ENCODE data around the gene PDHA1. TPM values are rescaled to one million over a fixed set of nuclear protein-coding genes. Genes with fewer than 3 reads are reported as not detected.

Gene PDHA1
- total and polyA plus RNA-seq, 2 of the 4 experiments (the other 2 are of a cell fraction) = 53.9 to 141 TPM

DNA sequence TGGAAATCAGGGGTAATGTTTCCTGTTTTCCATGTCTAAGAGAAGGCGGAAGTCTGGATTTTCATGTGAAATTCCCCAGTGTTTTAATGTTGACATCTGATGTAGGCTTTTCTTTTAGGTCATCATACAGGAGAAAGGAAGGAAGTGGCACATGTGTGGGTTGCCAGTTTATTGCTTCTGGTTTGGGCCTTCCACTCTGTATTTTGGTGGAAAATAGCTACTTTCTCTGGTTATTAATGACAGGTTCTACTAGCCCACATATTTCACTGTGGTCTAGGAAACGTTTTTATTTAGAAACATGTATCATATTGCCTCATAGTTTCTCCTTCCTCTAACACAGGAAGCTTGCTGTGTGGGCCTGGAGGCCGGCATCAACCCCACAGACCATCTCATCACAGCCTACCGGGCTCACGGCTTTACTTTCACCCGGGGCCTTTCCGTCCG, 7.2 kb downstream of the PDHA1 start:
- CTCF ChIA-PET = no interaction called here
- H2BK120ac ChIP-seq (ENCODE audit: low read depth, low read length) = no peak overlapping the region
- ATAC-seq (ENCODE audit: low read depth) = no peak

More for the DNA sequence above, 7.2 kb downstream of the PDHA1 start:
- Histone ChIP-seq H2BK20ac (ENCODE audit: low read depth, low read length) (no peak overlapping the region), H3K4me1 (ENCODE audit: control insufficient read depth, insufficient read depth, low read length) (no peaks in the 10 kb centered on the region), H3K23ac (ENCODE audit: low read depth, low read length) (no peak overlapping the region), H3K4me3 (ENCODE audit: insufficient read depth, low read depth, low read length) (no peak overlapping the region), H4K5ac (ENCODE audit: low read depth, low read length) (no peak overlapping the region), H4K91ac (ENCODE audit: insufficient read depth, low read depth, low read length) (no peak overlapping the region), H3K18ac (ENCODE audit: low read depth, low read length) (no peak overlapping the region), H4K8ac (ENCODE audit: low read depth in 2 of 2, low read length in 2 of 2) (no peak overlapping the region), H3K56ac (ENCODE audit: extremely low read depth, insufficient read depth, low read length) (no peak overlapping the region), H2AK9ac (replicated peaks; ENCODE audit: low read depth, low read length, poor library complexity) (no peak overlapping the region), H3K27ac (ENCODE audit: insufficient read depth, low read length) (no peak overlapping the region), H3K4ac (ENCODE audit: low read depth, low read length) (no peak overlapping the region), H4K20me1 (ENCODE audit: insufficient read depth, low read length) (peaks cover 3% of the 10 kb centered on the region; the same call in 1 of the 2 replicates), H3K79me1 (ENCODE audit: low read depth in 1 of 2, low read length in 2 of 2) (no peaks in the 10 kb centered on the region; a peak in 1 of 4 replicates), H3K4me2 (ENCODE audit: low read depth, low read length) (no peak overlapping the region), H3K9me3 (ENCODE audit: control insufficient read depth, insufficient read depth, low read length) (no peaks in the 10 kb centered on the region), H3K14ac (replicated peaks; ENCODE audit: low read depth, low read length) (no peak overlapping the region), H2BK15ac (ENCODE audit: low read depth, low read length) (no peak overlapping the region), H3K27me3 (ENCODE audit: control insufficient read depth, insufficient read depth, low read length) (no peaks in the 10 kb centered on the region), H2AFZ (replicated peaks; ENCODE audit: low read length, poor library complexity) (no peak overlapping the region), H2AK5ac (ENCODE audit: low read depth, low read length) (no peak overlapping the region), H3K9ac (ENCODE audit: low read depth, low read length) (no peak overlapping the region), H2BK5ac (ENCODE audit: low read depth, low read length, poor library complexity, severe bottlenecking) (no peak overlapping the region), H3K36me3 (ENCODE audit: control insufficient read depth, insufficient read depth, low read length) (peaks cover 21% of the 10 kb centered on the region), H3K9me1 (ENCODE audit: insufficient read depth, low read length) (no peaks in the 10 kb centered on the region)
- no TSS peak for BruUV-seq (replicated peaks)
- POLR2A ChIA-PET (ENCODE audit: unreplicated experiment) = no interaction called here
- intact Hi-C loops (cut with micrococcal nuclease) = no loop called here
- dilution Hi-C loops (cut with HindIII; ENCODE audit: low sequenced_read_pairs, unreplicated experiment) = no loop called here
- in situ Hi-C loops (cut with MboI; ENCODE audit: low sequenced_read_pairs) = loop anchor here (25.0 kb wide), 2 partner anchors 436 to 636 kb away; partner anchors contain the start of gene BCLAF3
- no CpG with 5 or more reads among the region's 8 CpGs for WGBS, 2 experiments (ENCODE audit: extremely low coverage in 2 of 2, insufficient read length in 1 of 2)
- DNase-seq = no peak
- TF ChIP-seq MXI1 (IDR thresholded peaks at IDR 0.05; ENCODE audit: borderline replicate concordance, low read depth, low read length) = no peak
- TF ChIP-seq, protein P1, sequence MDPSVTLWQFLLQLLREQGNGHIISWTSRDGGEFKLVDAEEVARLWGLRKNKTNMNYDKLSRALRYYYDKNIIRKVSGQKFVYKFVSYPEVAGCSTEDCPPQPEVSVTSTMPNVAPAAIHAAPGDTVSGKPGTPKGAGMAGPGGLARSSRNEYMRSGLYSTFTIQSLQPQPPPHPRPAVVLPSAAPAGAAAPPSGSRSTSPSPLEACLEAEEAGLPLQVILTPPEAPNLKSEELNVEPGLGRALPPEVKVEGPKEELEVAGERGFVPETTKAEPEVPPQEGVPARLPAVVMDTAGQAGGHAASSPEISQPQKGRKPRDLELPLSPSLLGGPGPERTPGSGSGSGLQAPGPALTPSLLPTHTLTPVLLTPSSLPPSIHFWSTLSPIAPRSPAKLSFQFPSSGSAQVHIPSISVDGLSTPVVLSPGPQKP (IDR thresholded peaks at IDR 0.05; ENCODE audit: borderline replicate concordance, low read depth, low read length) = no peak
- TF ChIP-seq FOS (IDR thresholded peaks at IDR 0.05; ENCODE audit: low read depth, low read length) = no peak
- TF ChIP-seq MAFK (IDR thresholded peaks at IDR 0.05; ENCODE audit: low read depth, low read length) = no peak
- no peak for TF ChIP-seq CEBPB (IDR thresholded peaks at IDR 0.05; ENCODE audit: low read depth, low read length)
- TF ChIP-seq POLR2A (IDR thresholded peaks at IDR 0.05; ENCODE audit: low read depth, low read length) = no peak
- TF ChIP-seq, protein P2, sequence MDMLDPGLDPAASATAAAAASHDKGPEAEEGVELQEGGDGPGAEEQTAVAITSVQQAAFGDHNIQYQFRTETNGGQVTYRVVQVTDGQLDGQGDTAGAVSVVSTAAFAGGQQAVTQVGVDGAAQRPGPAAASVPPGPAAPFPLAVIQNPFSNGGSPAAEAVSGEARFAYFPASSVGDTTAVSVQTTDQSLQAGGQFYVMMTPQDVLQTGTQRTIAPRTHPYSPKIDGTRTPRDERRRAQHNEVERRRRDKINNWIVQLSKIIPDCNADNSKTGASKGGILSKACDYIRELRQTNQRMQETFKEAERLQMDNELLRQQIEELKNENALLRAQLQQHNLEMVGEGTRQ (IDR thresholded peaks at IDR 0.05; ENCODE audit: low read depth, low read length) = no peak
- no peak for TF ChIP-seq MAZ (IDR thresholded peaks at IDR 0.05; ENCODE audit: borderline replicate concordance, low read depth, low read length)
- TF ChIP-seq BHLHE40 (IDR thresholded peaks at IDR 0.05; ENCODE audit: low read depth, low read length) = no peak
- no peak for TF ChIP-seq CHD1 (IDR thresholded peaks at IDR 0.05; ENCODE audit: low read depth, low read length)
- TF ChIP-seq RFX5 (IDR thresholded peaks at IDR 0.05; ENCODE audit: low read depth, low read length) = no peak
- no peak for TF ChIP-seq NFE2L2 (IDR thresholded peaks at IDR 0.05; ENCODE audit: low read depth, low read length)
- TF ChIP-seq, protein P3, sequence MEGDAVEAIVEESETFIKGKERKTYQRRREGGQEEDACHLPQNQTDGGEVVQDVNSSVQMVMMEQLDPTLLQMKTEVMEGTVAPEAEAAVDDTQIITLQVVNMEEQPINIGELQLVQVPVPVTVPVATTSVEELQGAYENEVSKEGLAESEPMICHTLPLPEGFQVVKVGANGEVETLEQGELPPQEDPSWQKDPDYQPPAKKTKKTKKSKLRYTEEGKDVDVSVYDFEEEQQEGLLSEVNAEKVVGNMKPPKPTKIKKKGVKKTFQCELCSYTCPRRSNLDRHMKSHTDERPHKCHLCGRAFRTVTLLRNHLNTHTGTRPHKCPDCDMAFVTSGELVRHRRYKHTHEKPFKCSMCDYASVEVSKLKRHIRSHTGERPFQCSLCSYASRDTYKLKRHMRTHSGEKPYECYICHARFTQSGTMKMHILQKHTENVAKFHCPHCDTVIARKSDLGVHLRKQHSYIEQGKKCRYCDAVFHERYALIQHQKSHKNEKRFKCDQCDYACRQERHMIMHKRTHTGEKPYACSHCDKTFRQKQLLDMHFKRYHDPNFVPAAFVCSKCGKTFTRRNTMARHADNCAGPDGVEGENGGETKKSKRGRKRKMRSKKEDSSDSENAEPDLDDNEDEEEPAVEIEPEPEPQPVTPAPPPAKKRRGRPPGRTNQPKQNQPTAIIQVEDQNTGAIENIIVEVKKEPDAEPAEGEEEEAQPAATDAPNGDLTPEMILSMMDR (conservative IDR thresholded peaks at IDR 0.05; ENCODE audit: low read depth, low read length) = no peak
- TF ChIP-seq SMC3 (IDR thresholded peaks at IDR 0.05; ENCODE audit: low read depth, low read length) = no peak

Measured in IMR-90 (cell line).